ENCODE results near the gene IFT88. TPM values are rescaled to one million over a fixed set of nuclear protein-coding genes. Genes with fewer than 3 reads are reported as not detected.

The IFT88 gene
- total RNA-seq, 1 experiment from 2014 or later = 11.9 TPM

DNA sequence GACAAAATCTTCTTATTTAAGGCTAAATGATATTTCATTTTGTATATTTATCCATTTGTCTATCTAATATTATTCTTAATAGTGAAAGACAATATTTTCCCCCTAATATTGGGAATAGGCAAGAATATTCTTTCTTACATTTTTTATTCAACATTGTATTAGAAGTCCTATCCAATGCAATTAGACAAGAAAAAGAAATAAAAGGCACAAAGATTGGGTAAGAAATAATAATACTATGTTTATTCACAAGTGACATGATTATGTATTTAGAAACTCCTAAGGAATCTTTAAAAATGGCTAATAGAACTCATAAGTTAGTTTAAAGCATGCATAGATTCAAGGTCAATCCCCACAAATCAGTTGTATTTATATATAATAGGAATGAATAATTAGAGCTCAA lies 30.0 kb upstream of the IFT88 start:
- H3F3A ChIP-seq (ENCODE audit: low read length, unreplicated experiment) = no peaks in the 10 kb centered on the region
- H3K9me2 ChIP-seq (replicated peaks; ENCODE audit: low read length) = no peaks in the 10 kb centered on the region
- H4K20me1 ChIP-seq (ENCODE audit: low read length) = no peaks in the 10 kb centered on the region
- TF ChIP-seq, protein P1, sequence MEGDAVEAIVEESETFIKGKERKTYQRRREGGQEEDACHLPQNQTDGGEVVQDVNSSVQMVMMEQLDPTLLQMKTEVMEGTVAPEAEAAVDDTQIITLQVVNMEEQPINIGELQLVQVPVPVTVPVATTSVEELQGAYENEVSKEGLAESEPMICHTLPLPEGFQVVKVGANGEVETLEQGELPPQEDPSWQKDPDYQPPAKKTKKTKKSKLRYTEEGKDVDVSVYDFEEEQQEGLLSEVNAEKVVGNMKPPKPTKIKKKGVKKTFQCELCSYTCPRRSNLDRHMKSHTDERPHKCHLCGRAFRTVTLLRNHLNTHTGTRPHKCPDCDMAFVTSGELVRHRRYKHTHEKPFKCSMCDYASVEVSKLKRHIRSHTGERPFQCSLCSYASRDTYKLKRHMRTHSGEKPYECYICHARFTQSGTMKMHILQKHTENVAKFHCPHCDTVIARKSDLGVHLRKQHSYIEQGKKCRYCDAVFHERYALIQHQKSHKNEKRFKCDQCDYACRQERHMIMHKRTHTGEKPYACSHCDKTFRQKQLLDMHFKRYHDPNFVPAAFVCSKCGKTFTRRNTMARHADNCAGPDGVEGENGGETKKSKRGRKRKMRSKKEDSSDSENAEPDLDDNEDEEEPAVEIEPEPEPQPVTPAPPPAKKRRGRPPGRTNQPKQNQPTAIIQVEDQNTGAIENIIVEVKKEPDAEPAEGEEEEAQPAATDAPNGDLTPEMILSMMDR (conservative IDR thresholded peaks at IDR 0.05; ENCODE audit: low read depth, low read length) = no peak
- TF ChIP-seq EZH2 (IDR thresholded peaks at IDR 0.05; ENCODE audit: low read length, unreplicated experiment) = no peak
- no peak for TF ChIP-seq EZH2phosphoT487 (IDR thresholded peaks at IDR 0.05; ENCODE audit: borderline replicate concordance, low read length)
- no peaks in the 10 kb centered on the region for H3K79me2 ChIP-seq (ENCODE audit: low read length)
- no peaks in the 10 kb centered on the region for H3K27me3 ChIP-seq (ENCODE audit: low read length)
- no peak overlapping the region for H3K27ac ChIP-seq (ENCODE audit: low read length)
- ChIA-PET CTCF (no interaction called here), POLR2A (ENCODE audit: unreplicated experiment) (interaction anchor here (0.6 kb wide), 1 partner anchor 17 kb away, joined by 3 read pairs; no protein-coding TSS in a partner anchor)
- no peaks in the 10 kb centered on the region for H3K36me3 ChIP-seq (ENCODE audit: low read depth, low read length)
- no peak overlapping the region for H3K9ac ChIP-seq (ENCODE audit: low read length)
- no peaks in the 10 kb centered on the region for H3K4me1 ChIP-seq (ENCODE audit: insufficient read depth, low read length)
- intact Hi-C loops (cut with micrococcal nuclease) = no loop called here
- no peak overlapping the region for H3K4me3 ChIP-seq (ENCODE audit: low read length)
- no peaks in the 10 kb centered on the region for H3K9me3 ChIP-seq (ENCODE audit: low read length)
- H3K4me2 ChIP-seq (ENCODE audit: low read length) = no peak overlapping the region
- DNase-seq (no peak), ATAC-seq (no peak)
- H2AFZ ChIP-seq (ENCODE audit: low read length) = no peak overlapping the region
- no TSS peak for BruUV-seq (replicated peaks)

DNA sequence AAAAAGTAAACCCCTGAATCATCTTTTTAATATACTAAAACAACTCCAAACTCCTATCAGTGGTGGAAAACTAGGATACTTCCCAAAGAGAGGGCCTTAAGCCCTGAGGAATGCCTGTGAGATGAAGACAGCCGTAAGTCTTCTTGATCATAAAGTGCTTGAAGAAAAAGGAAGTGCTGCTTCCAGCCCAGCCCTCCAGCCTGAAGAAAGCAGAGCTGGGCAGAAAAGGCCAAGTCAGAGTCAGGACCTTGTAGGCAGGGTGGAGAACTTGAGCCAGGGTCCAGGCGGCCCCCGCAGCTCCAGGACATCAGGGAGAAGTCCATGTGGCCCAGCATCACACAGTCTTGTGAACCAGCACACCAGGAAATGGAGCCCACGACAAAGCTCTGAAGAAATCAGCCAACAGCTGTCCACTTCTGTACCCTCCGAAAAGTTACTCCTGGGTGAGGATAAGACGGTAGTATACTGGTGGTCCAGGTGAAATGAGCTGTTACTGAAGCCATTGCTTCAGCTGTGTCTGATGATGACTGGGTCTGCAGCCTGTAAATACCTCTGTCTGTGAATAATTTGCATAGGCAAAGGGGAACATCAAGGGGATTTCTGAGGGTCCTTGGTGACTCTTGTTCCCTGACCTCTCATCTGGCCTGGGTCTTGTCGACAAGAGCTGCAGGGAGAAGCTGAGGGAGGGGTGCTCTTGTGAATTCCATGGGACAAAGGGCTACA lies 22.6 kb upstream of the IFT88 start:
- POLR2A ChIA-PET (ENCODE audit: unreplicated experiment) = no interaction called here
- H3K4me2 ChIP-seq (ENCODE audit: low read length) = no peak overlapping the region
- no peak overlapping the region for H3K27ac ChIP-seq (ENCODE audit: low read length)
- no peak overlapping the region for H2AFZ ChIP-seq (ENCODE audit: low read length)
- intact Hi-C loops (cut with micrococcal nuclease) = no loop called here
- no peaks in the 10 kb centered on the region for H3K36me3 ChIP-seq (ENCODE audit: low read depth, low read length)
- no peaks in the 10 kb centered on the region for H3K27me3 ChIP-seq (ENCODE audit: low read length)
- H3K9ac ChIP-seq (ENCODE audit: low read length) = no peak overlapping the region
- H3K9me3 ChIP-seq (ENCODE audit: low read length) = no peaks in the 10 kb centered on the region
- no peak overlapping the region for H3K4me3 ChIP-seq (ENCODE audit: low read length)
- DNase-seq (no peak), ATAC-seq (no peak)
- CTCF ChIA-PET = no interaction called here
- no peaks in the 10 kb centered on the region for H3K79me2 ChIP-seq (ENCODE audit: low read length)
- H3K4me1 ChIP-seq (ENCODE audit: insufficient read depth, low read length) = no peaks in the 10 kb centered on the region
- H3F3A ChIP-seq (ENCODE audit: low read length, unreplicated experiment) = no peaks in the 10 kb centered on the region
- H3K9me2 ChIP-seq (replicated peaks; ENCODE audit: low read length) = no peaks in the 10 kb centered on the region
- no TSS peak for BruUV-seq (replicated peaks)
- TF ChIP-seq EZH2phosphoT487 (IDR thresholded peaks at IDR 0.05; ENCODE audit: borderline replicate concordance, low read length) (no peak), EZH2 (IDR thresholded peaks at IDR 0.05; ENCODE audit: low read length, unreplicated experiment) (no peak)
- TF ChIP-seq, protein P1 (conservative IDR thresholded peaks at IDR 0.05; ENCODE audit: low read depth, low read length) = no peak
- H4K20me1 ChIP-seq (ENCODE audit: low read length) = no peaks in the 10 kb centered on the region

DNA sequence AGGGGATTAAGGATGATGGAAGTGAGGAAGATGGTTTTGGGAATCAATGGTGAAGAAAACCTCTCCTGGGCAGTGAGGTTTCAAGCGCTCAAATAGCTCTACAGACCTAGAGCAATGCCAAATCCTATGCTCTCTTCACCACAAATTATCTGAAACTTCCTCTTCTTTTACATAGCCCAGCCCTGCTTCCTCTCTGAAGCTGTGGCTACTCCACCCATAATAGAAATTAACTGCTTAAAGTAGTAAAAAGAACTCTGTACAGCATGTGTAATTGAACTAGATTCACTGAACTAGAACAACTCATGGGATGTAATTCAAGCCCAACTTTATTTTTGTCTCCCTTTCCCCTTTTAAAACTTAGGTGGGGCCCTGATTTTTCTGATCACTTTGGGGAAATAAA lies 20.4 kb upstream of the IFT88 start:
- BruUV-seq (replicated peaks) = no TSS peak
- H3K27ac ChIP-seq (ENCODE audit: low read length) = no peak overlapping the region
- H3K4me2 ChIP-seq (ENCODE audit: low read length) = no peak overlapping the region
- no peaks in the 10 kb centered on the region for H3F3A ChIP-seq (ENCODE audit: low read length, unreplicated experiment)
- ATAC-seq (no peak), DNase-seq (no peak)
- intact Hi-C loops (cut with micrococcal nuclease) = no loop called here
- ChIA-PET CTCF (interaction anchor here (0.5 kb wide), 1 partner anchor 116 kb away, joined by 3 read pairs; no protein-coding TSS in a partner anchor), POLR2A (ENCODE audit: unreplicated experiment) (no interaction called here)
- no peak overlapping the region for H3K9ac ChIP-seq (ENCODE audit: low read length)
- no peak overlapping the region for H3K4me3 ChIP-seq (ENCODE audit: low read length)
- no peaks in the 10 kb centered on the region for H3K9me3 ChIP-seq (ENCODE audit: low read length)
- no peaks in the 10 kb centered on the region for H4K20me1 ChIP-seq (ENCODE audit: low read length)
- H3K36me3 ChIP-seq (ENCODE audit: low read depth, low read length) = no peaks in the 10 kb centered on the region
- TF ChIP-seq EZH2 (IDR thresholded peaks at IDR 0.05; ENCODE audit: low read length, unreplicated experiment) = no peak
- TF ChIP-seq, protein P1 (conservative IDR thresholded peaks at IDR 0.05; ENCODE audit: low read depth, low read length) = no peak
- no peak for TF ChIP-seq EZH2phosphoT487 (IDR thresholded peaks at IDR 0.05; ENCODE audit: borderline replicate concordance, low read length)
- H3K4me1 ChIP-seq (ENCODE audit: insufficient read depth, low read length) = no peaks in the 10 kb centered on the region
- H3K27me3 ChIP-seq (ENCODE audit: low read length) = no peaks in the 10 kb centered on the region
- H2AFZ ChIP-seq (ENCODE audit: low read length) = no peak overlapping the region
- no peaks in the 10 kb centered on the region for H3K79me2 ChIP-seq (ENCODE audit: low read length)
- H3K9me2 ChIP-seq (replicated peaks; ENCODE audit: low read length) = no peaks in the 10 kb centered on the region
